Liver (tissue), 9 donors: ENCODE measurements around the gene PEX1. TPM values are rescaled to one million over a fixed set of nuclear protein-coding genes. Genes with fewer than 3 reads are reported as not detected.
"Not testable (repeated sequence)": the region's sequence is repeated elsewhere in the genome, so short reads cannot be mapped to it uniquely, and the experiment has no call there.

Experiments
- DNase-seq: peaks from one replicate; pipeline ENCODE4 v3.0.0-alpha.2; 2017; ENCODE audit warnings: low spot score
- H3K27ac ChIP-seq, 2 donors: one replicate each; pipeline ENCODE4 v1.7.0; 2013; ENCODE audit warnings: inconsistent platforms in 2 of 2, low read length in 2 of 2, control low read depth in 1 of 2, low read depth in 1 of 2, mild to moderate bottlenecking in 1 of 2
- H3K27me3 ChIP-seq, 4 donors: one replicate each; pipeline versions ENCODE4 v1.6.1 to v1.7.0; 2013; ENCODE audit warnings: low read length in 3 of 4, inconsistent platforms in 1 of 4, mild to moderate bottlenecking in 1 of 4, moderate library complexity in 1 of 4; ENCODE audit not compliant: control insufficient read depth in 4 of 4, insufficient read depth in 4 of 4
- H3K36me3 ChIP-seq, 4 donors: one replicate each; pipeline versions ENCODE4 v1.6.1 to v1.7.0; 2013; ENCODE audit warnings: low read length in 3 of 4, mild to moderate bottlenecking in 3 of 4, low read depth in 1 of 4, moderate library complexity in 1 of 4; ENCODE audit not compliant: control insufficient read depth in 4 of 4, insufficient read depth in 3 of 4
- H3K4me1 ChIP-seq, 4 donors: one replicate each; pipeline versions ENCODE4 v1.6.1 to v1.7.0; 2013; ENCODE audit warnings: low read length in 3 of 4, mild to moderate bottlenecking in 3 of 4, moderate library complexity in 1 of 4; ENCODE audit not compliant: control insufficient read depth in 4 of 4, insufficient read depth in 4 of 4
- H3K4me3 ChIP-seq, 3 donors: one replicate each; pipeline versions ENCODE4 v1.6.1 to v1.7.0; 2013; ENCODE audit warnings: low read length in 3 of 3, control low read depth in 1 of 3, low read depth in 1 of 3, mild to moderate bottlenecking in 1 of 3
- H3K9ac ChIP-seq, 2 donors: one replicate each; pipeline ENCODE4 v1.7.0; 2013; ENCODE audit warnings: low read length in 2 of 2, mild to moderate bottlenecking in 2 of 2, moderate library complexity in 2 of 2, control low read depth in 1 of 2, low read depth in 1 of 2
- H3K9me3 ChIP-seq, 4 donors: one replicate each; pipeline versions ENCODE4 v1.6.1 to v1.7.0; 2013; ENCODE audit warnings: low read length in 3 of 4; ENCODE audit not compliant: control insufficient read depth in 4 of 4
- CTCF ChIP-seq: fragments of 150-350 bp; IDR thresholded peaks from 2 replicates; pipeline ENCODE4 v1.5.1; 2017; ENCODE audit warnings: improper control_type of control experiment, low read depth, low read length; ENCODE audit not compliant: missing input control
- FOXA1 ChIP-seq: IDR thresholded peaks from 2 replicates; pipeline ENCODE4 v1.6.1; 2016; ENCODE audit warnings: antibody characterized with exemption
- FOXA2 ChIP-seq: IDR thresholded peaks from 2 replicates; pipeline ENCODE4 v1.6.1; 2016; ENCODE audit warnings: antibody characterized with exemption
- HNF4A ChIP-seq, 2 donors: conservative IDR thresholded peaks; 2 replicates each; pipeline ENCODE4 v1.6.1; 2016; ENCODE audit warnings: antibody characterized with exemption in 2 of 2, mild to moderate bottlenecking in 2 of 2
- HNF4G ChIP-seq: IDR thresholded peaks from 2 replicates; pipeline ENCODE4 v1.6.1; 2016; ENCODE audit warnings: antibody characterized with exemption
- MAX ChIP-seq: IDR thresholded peaks from 2 replicates; pipeline ENCODE4 v1.6.1; 2016; ENCODE audit warnings: antibody characterized with exemption
- NR2F2 ChIP-seq: IDR thresholded peaks from 2 replicates; pipeline ENCODE4 v1.6.1; 2016; ENCODE audit warnings: antibody characterized with exemption
- RAD21 ChIP-seq, 2 donors: IDR thresholded peaks; 2 replicates each; pipeline ENCODE4 v1.6.1; 2016; ENCODE audit warnings: antibody characterized with exemption in 2 of 2, mild to moderate bottlenecking in 2 of 2
- REST ChIP-seq: IDR thresholded peaks from 2 replicates; pipeline ENCODE4 v1.6.1; 2016; ENCODE audit warnings: antibody characterized with exemption, mild to moderate bottlenecking
- ZBTB33 ChIP-seq: IDR thresholded peaks from 2 replicates; pipeline ENCODE4 v1.6.1; 2016; ENCODE audit warnings: antibody characterized with exemption
- WGBS: extraction: QIAGEN DNeasy Blood & Tissue Kit; methylation state at CpG from one replicate; pipeline ENCODE4 v1.1.7; 2013; 5-methylcytosine and 5-hydroxymethylcytosine counted together
- polyA plus RNA-seq, 2 donors: library from polyadenylated mRNA; stranded (reverse) in 1 of 2; unstranded in 1 of 2; fragments of 200-250 nt in 1 of 2; fragments of >200 nt in 1 of 2; fragmentation: Nextera tagmentation in 1 of 2; extraction: Ambion mirVana in 1 of 2; gene quantifications; one replicate each; pipeline versions ENCODE4 v1.2.1 to v1.2.3, GENCODE V29; 2013 to 2015
- total RNA-seq, 2 donors: library from RNA; depleted of rRNA; stranded (reverse); fragments of >200 nt; gene quantifications; one replicate each; pipeline ENCODE4 v1.2.3, GENCODE V29; 2014
- donor health status: healthy.
- donor health status: healthy.
- donor health status: healthy.
- donor health status: healthy.
- donor health status: healthy.

The PEX1 gene
- total and polyA plus RNA-seq, 4 donors: 7.2 to 18.2 (median 9.0) TPM

GRCh38 chr7:92475851-92476590 lies 52.3 kb downstream of the PEX1 start:
- H3K4me3 ChIP-seq, H3K36me3 ChIP-seq: not testable (repeated sequence)
- WGBS: 94% methylated on average over 11 of the region's 11 CpGs

GRCh38 chr7:92475261-92475770 lies 53.0 kb downstream of the PEX1 start:
- H3K9ac ChIP-seq, H3K27me3 ChIP-seq, H3K36me3 ChIP-seq, DNase-seq, H3K27ac ChIP-seq, H3K4me3 ChIP-seq, H3K4me1 ChIP-seq, H3K9me3 ChIP-seq: not testable (repeated sequence)
- 93% methylated on average over 12 of the region's 12 CpGs for WGBS

More at GRCh38 chr7:92475851-92476590, 52.3 kb downstream of the PEX1 start:
- not testable (repeated sequence) for H3K27ac ChIP-seq, DNase-seq, H3K9ac ChIP-seq, H3K27me3 ChIP-seq, H3K9me3 ChIP-seq, H3K4me1 ChIP-seq

- not testable (repeated sequence) for DNase-seq
- 86% methylated on average over 10 of the region's 10 CpGs for WGBS
Measured at GRCh38 chr7:92473989-92474388, 54.3 kb downstream of the PEX1 start.

GRCh38 chr7:92468589-92468988 lies 59.7 kb downstream of the PEX1 start:
- WGBS: 96% methylated on average over 9 of the region's 9 CpGs
- not testable (repeated sequence) for H3K36me3 ChIP-seq, H3K27ac ChIP-seq, DNase-seq, H3K4me3 ChIP-seq, H3K27me3 ChIP-seq, H3K4me1 ChIP-seq, H3K9me3 ChIP-seq, H3K9ac ChIP-seq

More at GRCh38 chr7:92473989-92474388, 54.3 kb downstream of the PEX1 start:
- not testable (repeated sequence) for H3K4me3 ChIP-seq, H3K4me1 ChIP-seq, H3K9ac ChIP-seq, H3K9me3 ChIP-seq, H3K27ac ChIP-seq, H3K36me3 ChIP-seq, H3K27me3 ChIP-seq

- DNase-seq: no peak
- H3K36me3 ChIP-seq: peaks cover 0 to 5% (median 2%) of the 10 kb centered on the region in 4 donors
- no peak for TF ChIP-seq CTCF
- no peak for TF ChIP-seq FOXA2
- no peak for TF ChIP-seq FOXA1
- no peak for TF ChIP-seq ZBTB33
- no peak for TF ChIP-seq NR2F2
- no peak for TF ChIP-seq HNF4A (conservative IDR thresholded peaks at IDR 0.05)
- TF ChIP-seq HNF4G: no peak
- TF ChIP-seq MAX: no peak
- no peak for TF ChIP-seq REST
- TF ChIP-seq RAD21 (IDR thresholded peaks at IDR 0.05): no peak
Measured at GRCh38 chr7:92466682-92467081, 61.6 kb downstream of the PEX1 start.

More at GRCh38 chr7:92466682-92467081, 61.6 kb downstream of the PEX1 start:
- Histone ChIP-seq H3K4me3 (no peak overlapping the region), H3K9me3 (no peaks in the 10 kb centered on the region), H3K9ac (no peak overlapping the region), H3K27ac (no peak overlapping the region), H3K27me3 (no peaks in the 10 kb centered on the region), H3K4me1 (peaks cover 0 to 2% (median 0%) of the 10 kb centered on the region in 4 donors)
- WGBS: 93% methylated on average over 2 of the region's 2 CpGs
